Activated CD4-positive, CD25-positive, alpha-beta regulatory T cell (primary cell): ENCODE results near the gene KCNH2.

Experiments used
- DNase-seq, 4 experiments: peaks; one replicate each; lab custom pipeline; 2025; lab: John Stamatoyannopoulos, UW

Gene KCNH2

GRCh38 chr7:150994838-150995510, 16.9 kb upstream of the KCNH2 start:
- no peak for DNase-seq

- no peak for DNase-seq
Measured at GRCh38 chr7:150994141-150994837, 16.2 kb upstream of the KCNH2 start.

- DNase-seq, result no peak
Measured at GRCh38 chr7:150993511-150993910, 15.4 kb upstream of the KCNH2 start.

GRCh38 chr7:150992833-150993302, 14.7 kb upstream of the KCNH2 start:
- no peak for DNase-seq

GRCh38 chr7:150992051-150992640, 14.0 kb upstream of the KCNH2 start:
- DNase-seq, result no peak

- no peak for DNase-seq
Measured at GRCh38 chr7:150990416-150991186, 12.5 kb upstream of the KCNH2 start, which contains the start of gene NOS3. TSS of gene NOS3 (plus strand) at chr7:150991017. CDS start at chr7:150993804, 2,787 bp downstream.

GRCh38 chr7:150989456-150989855, 11.3 kb upstream of the KCNH2 start:
- DNase-seq, result no peak

GRCh38 chr7:150988230-150989226, 10.4 kb upstream of the KCNH2 start:
- peak; percentile 26 to 56 (median 34) for DNase-seq

GRCh38 chr7:150986556-150986955, 8.4 kb upstream of the KCNH2 start:
- DNase-seq, result no peak

- peak in 2 of 4 experiments; percentile 20 to 40 for DNase-seq
Measured at GRCh38 chr7:150986099-150986512, 8.0 kb upstream of the KCNH2 start.

GRCh38 chr7:150983893-150984368, 5.8 kb upstream of the KCNH2 start:
- no peak for DNase-seq

- DNase-seq, result no peak
Measured at GRCh38 chr7:150982351-150982750, 4.2 kb upstream of the KCNH2 start.

- DNase-seq, result no peak
Measured at GRCh38 chr7:150981644-150982043, 3.5 kb upstream of the KCNH2 start.

GRCh38 chr7:150980663-150981062, 2.5 kb upstream of the KCNH2 start:
- DNase-seq, result no peak

- DNase-seq, result no peak
Measured at GRCh38 chr7:150979713-150980390, 1.7 kb upstream of the KCNH2 start.

GRCh38 chr7:150977382-150978125, 567 bp downstream of the KCNH2 start:
- no peak for DNase-seq

GRCh38 chr7:150976529-150977381, 1.4 kb downstream of the KCNH2 start:
- DNase-seq, result no peak

GRCh38 chr7:150975536-150976319, 2.4 kb downstream of the KCNH2 start:
- no peak for DNase-seq
